GM12878 (cell line): Measurements from ENCODE around the gene FANCI. TPM values are rescaled to one million over a fixed set of nuclear protein-coding genes. Genes with fewer than 3 reads are reported as not detected.

ENCODE experiments used
- ATAC-seq: fragments of 200-7000 bp; cut with Tn5 transposase; 3 replicates; pipeline ENCODE4 v1.9.1; 2020; ENCODE audit warnings: mild to moderate bottlenecking, moderate library complexity
- BruUV-seq: library from RNA; stranded (reverse); fragments of 400-500 nt; replicated peaks from 2 replicates; lab custom pipeline; 2021; lab: Mats Ljungman, UMichigan
- CTCF ChIA-PET: fragments of 300-600 bp; sonication (Branson Sonifier 250); formaldehyde crosslinking; extraction: SDS; loops from one replicate; lab custom pipeline; 2021; ENCODE audit warnings: inconsistent platforms; lab: Yijun Ruan, JAX
- POLR2A ChIA-PET: fragments of 350-600 bp; formaldehyde crosslinking; extraction: SDS; loops from one replicate; lab custom pipeline; 2021; ENCODE audit warnings: inconsistent platforms; lab: Charles Lee
- RAD21 ChIA-PET: fragments of 300-600 bp; sonication (Branson Sonifier 250); formaldehyde crosslinking; loops from one replicate; lab custom pipeline; 2023; ENCODE audit warnings: antibody characterized with exemption; ENCODE audit not compliant: unreplicated experiment; lab: Charles Lee
- SMC1A ChIA-PET: fragments of 300-600 bp; sonication (Branson Sonifier 250); formaldehyde crosslinking; loops from one replicate; lab custom pipeline; 2023; ENCODE audit not compliant: unreplicated experiment, uncharacterized antibody; lab: Charles Lee
- DNase-seq: peaks from one replicate; pipeline ENCODE4 v3.0.0-alpha.2; 2011; ENCODE audit warnings: low read depth, low spot score
- FAIRE-seq: peaks from 3 replicates; lab custom pipeline; 2011; peaks lifted over from hg19 to GRCh38; lab: Jason Lieb, UNC
- H2AFZ ChIP-seq: 2 replicates; pipeline ENCODE4 v1.6.0; 2011; ENCODE audit warnings: low read depth, low read length, control low read depth; ENCODE audit not compliant: control insufficient read depth
- H3K27ac ChIP-seq: 2 replicates; pipeline ENCODE4 v1.5.1; 2011; ENCODE audit warnings: control low read depth; ENCODE audit not compliant: control insufficient read depth, insufficient read depth
- H3K27me3 ChIP-seq, 2 experiments: replicated peaks in 1 of 2; 2 replicates each; pipeline versions ENCODE4 v1.6.0 to v1.6.1; 2011; ENCODE audit warnings: low read length in 1 of 2; ENCODE audit not compliant: control insufficient read depth in 2 of 2, insufficient read depth in 2 of 2
- H3K36me3 ChIP-seq, 2 experiments: 2 replicates each; pipeline ENCODE4 v1.5.1; 2011; ENCODE audit warnings: low read length in 1 of 2; ENCODE audit not compliant: control insufficient read depth in 2 of 2, insufficient read depth in 2 of 2
- H3K4me1 ChIP-seq: 2 replicates; pipeline ENCODE4 v1.6.1; 2011; ENCODE audit warnings: mild to moderate bottlenecking, low read length, moderate library complexity, mixed read lengths; ENCODE audit not compliant: control insufficient read depth, insufficient read depth
- H3K4me2 ChIP-seq: 2 replicates; pipeline ENCODE4 v1.6.0; 2011; ENCODE audit warnings: control low read depth; ENCODE audit not compliant: control insufficient read depth, insufficient read depth
- H3K4me3 ChIP-seq: fragments of 200-600 bp; sonication (generic); 2 replicates; pipeline ENCODE4 v1.5.1; 2016
- H3K79me2 ChIP-seq: 2 replicates; pipeline ENCODE4 v1.6.0; 2011; ENCODE audit warnings: low read length; ENCODE audit not compliant: control insufficient read depth, insufficient read depth
- H3K9ac ChIP-seq: 2 replicates; pipeline ENCODE4 v1.8.0; 2011; ENCODE audit warnings: low read length, control low read depth, mixed read lengths; ENCODE audit not compliant: control insufficient read depth, insufficient read depth
- H3K9me3 ChIP-seq: replicated peaks from 3 replicates; pipeline ENCODE4 v1.5.1; 2011; ENCODE audit warnings: mild to moderate bottlenecking, low read length; ENCODE audit not compliant: control insufficient read depth, insufficient read depth
- H4K20me1 ChIP-seq: 2 replicates; pipeline ENCODE4 v1.6.0; 2011; ENCODE audit not compliant: control insufficient read depth, insufficient read depth
- GABPA ChIP-seq: IDR thresholded peaks from 2 replicates; pipeline ENCODE4 v1.6.1; 2014; ENCODE audit warnings: antibody characterized with exemption, low read depth, mild to moderate bottlenecking, inconsistent platforms
- HCFC1 ChIP-seq: fragments of 150-350 bp; IDR thresholded peaks from 2 replicates; pipeline ENCODE4 v1.6.1; 2014; ENCODE audit warnings: low read length
- KAT2A ChIP-seq: conservative IDR thresholded peaks from 2 replicates; pipeline ENCODE4 v1.6.1; 2011; ENCODE audit warnings: low read depth, low read length; ENCODE audit not compliant: control insufficient read depth
- MXI1 ChIP-seq: fragments of 150-350 bp; IDR thresholded peaks from 2 replicates; pipeline ENCODE4 v1.6.1; 2011; ENCODE audit warnings: low read depth, mild to moderate bottlenecking, inconsistent platforms, low read length, improper control_type of control experiment
- NR2C1 ChIP-seq: fragments of 450-650 bp; IDR thresholded peaks from 2 replicates; pipeline ENCODE4 v1.6.1; 2017; ENCODE audit warnings: antibody characterized with exemption, mild to moderate bottlenecking, moderate library complexity
- POLR2AphosphoS5 ChIP-seq: IDR thresholded peaks from 2 replicates; pipeline ENCODE4 v1.6.1; 2011; ENCODE audit warnings: mild to moderate bottlenecking, low read length, inconsistent platforms
- SMAD1 ChIP-seq: fragments of 450-650 bp; IDR thresholded peaks from 2 replicates; pipeline ENCODE4 v1.6.1; 2018; ENCODE audit warnings: mild to moderate bottlenecking, low read depth; ENCODE audit not compliant: partially characterized antibody
- SREBF2 ChIP-seq: IDR thresholded peaks from 2 replicates; pipeline ENCODE4 v1.6.1; 2012; ENCODE audit warnings: mild to moderate bottlenecking, low read length
- USF1 ChIP-seq: IDR thresholded peaks from 2 replicates; pipeline ENCODE4 v1.6.1; 2011; ENCODE audit warnings: borderline replicate concordance, low read depth, mild to moderate bottlenecking, moderate library complexity, mixed read lengths, low read length; ENCODE audit not compliant: insufficient read depth; ENCODE audit errors: extremely low read length
- YY1 ChIP-seq: IDR thresholded peaks from 2 replicates; pipeline ENCODE4 v1.6.1; 2011; ENCODE audit warnings: low read depth, mild to moderate bottlenecking, low read length
- ZBED1 ChIP-seq: IDR thresholded peaks from 2 replicates; pipeline ENCODE4 v1.6.1; 2016; ENCODE audit warnings: borderline replicate concordance
- ZBTB33 ChIP-seq: fragments of 450-650 bp; IDR thresholded peaks from 2 replicates; pipeline ENCODE4 v1.6.1; 2017; ENCODE audit warnings: mild to moderate bottlenecking
- WGBS: methylation state at CpG from one replicate; pipeline ENCODE4 v1.1.6; 2016; ENCODE audit warnings: low lambda C conversion rate; ENCODE audit not compliant: insufficient replicate concordance, insufficient coverage; ENCODE audit errors: missing lambda C conversion rate; 5-methylcytosine and 5-hydroxymethylcytosine counted together
- in situ Hi-C: fragments of 300-500 bp; cut with MboI; formaldehyde crosslinking; loops from 9 replicates; pipeline ENCODE4 v1.14.3; 2018; ENCODE audit warnings: mixed read lengths
- intact Hi-C: fragments of 100-400 bp; cut with micrococcal nuclease; formaldehyde crosslinking; loops from one replicate; pipeline ENCODE4 v1.14.2; 2022; ENCODE audit not compliant: unreplicated experiment
- polyA plus RNA-seq, 11 experiments: library from polyadenylated mRNA; depleted of rRNA in 4 of 11; unstranded in 6 of 11; stranded (reverse) in 5 of 11; fragments of >200 nt; fragmentation: Nextera tagmentation in 4 of 11; fragmentation: Illumina TruSeq in 1 of 11; extraction: Ambion mirVana in 4 of 11; extraction: Trizol in 1 of 11; gene quantifications; 1 replicate in 1 of 11; 2 replicates in 10 of 11; pipeline versions ENCODE4 v1.2.1 to v1.2.3, GENCODE V29; 2011 to 2016; ENCODE audit warnings: inconsistent platforms in 2 of 11, missing spikeins in 2 of 11, low read depth in 1 of 11
- total RNA-seq, 4 experiments: library from RNA; depleted of rRNA in 3 of 4; stranded (reverse); fragments of >200 nt in 3 of 4; fragmentation: Illumina TruSeq in 1 of 4; extraction: Trizol in 1 of 4; gene quantifications; 2 replicates each; pipeline versions ENCODE4 v1.2.1 to v1.2.3, GENCODE V29; 2013 to 2021
- TF ChIP-seq, protein P1 (sequence below): fragments of 450-650 bp; IDR thresholded peaks from 2 replicates; pipeline ENCODE4 v1.6.1; 2017; ENCODE audit warnings: low read depth, mild to moderate bottlenecking, moderate library complexity

FANCI gene
- total and polyA plus RNA-seq, 10 of the 15 experiments (the other 5 are each of a cell fraction or from before 2014, with no cell fraction given): 38.1 to 129 (median 82.4) TPM

- TF ChIP-seq NR2C1 (no peak), MXI1 (no peak), USF1 (no peak), SREBF2 (no peak), YY1 (no peak)
- TF ChIP-seq, all 136 proteins: peak for 0
These were observed 49.2 kb upstream of the FANCI start (continued) for GRCh38 chr15:89194608-89195007.

GRCh38 chr15:89195836-89196235 lies 47.9 kb upstream of the FANCI start:
- no peaks in the 10 kb centered on the region for H4K20me1 ChIP-seq
- ChIA-PET RAD21 (interaction anchor here (1.6 kb wide), 1 partner anchor 138 kb away, joined by 5 read pairs; no protein-coding TSS in a partner anchor), SMC1A (no interaction called here), POLR2A (no interaction called here), CTCF (interaction anchor here (1.3 to 8.1 kb wide), 3 partner anchors 9 to 28 kb away, joined by 3 to 47 read pairs (median 6); no protein-coding TSS in a partner anchor)
- H2AFZ ChIP-seq: no peak overlapping the region
- no peak for ATAC-seq
- H3K27me3 ChIP-seq: no peaks in the 10 kb centered on the region
- no TSS peak for BruUV-seq
- no peak for FAIRE-seq
- no peak overlapping the region for H3K4me2 ChIP-seq
- H3K4me1 ChIP-seq: no peaks in the 10 kb centered on the region
- no peak overlapping the region for H3K9ac ChIP-seq
- H3K36me3 ChIP-seq: peaks cover 3 to 5% of the 10 kb centered on the region in 2 experiments; a peak in 3 of 4 replicates
- 82% methylated on average over 8 of the region's 8 CpGs for WGBS
- H3K79me2 ChIP-seq: no peaks in the 10 kb centered on the region
- H3K4me3 ChIP-seq: no peak overlapping the region
- DNase-seq: no peak
- intact Hi-C loops: no loop called here
- no peak for TF ChIP-seq ZBED1
- TF ChIP-seq SMAD1: no peak
- TF ChIP-seq GABPA: no peak
- TF ChIP-seq POLR2AphosphoS5: no peak
- TF ChIP-seq ZBTB33: no peak
- TF ChIP-seq, protein P1, sequence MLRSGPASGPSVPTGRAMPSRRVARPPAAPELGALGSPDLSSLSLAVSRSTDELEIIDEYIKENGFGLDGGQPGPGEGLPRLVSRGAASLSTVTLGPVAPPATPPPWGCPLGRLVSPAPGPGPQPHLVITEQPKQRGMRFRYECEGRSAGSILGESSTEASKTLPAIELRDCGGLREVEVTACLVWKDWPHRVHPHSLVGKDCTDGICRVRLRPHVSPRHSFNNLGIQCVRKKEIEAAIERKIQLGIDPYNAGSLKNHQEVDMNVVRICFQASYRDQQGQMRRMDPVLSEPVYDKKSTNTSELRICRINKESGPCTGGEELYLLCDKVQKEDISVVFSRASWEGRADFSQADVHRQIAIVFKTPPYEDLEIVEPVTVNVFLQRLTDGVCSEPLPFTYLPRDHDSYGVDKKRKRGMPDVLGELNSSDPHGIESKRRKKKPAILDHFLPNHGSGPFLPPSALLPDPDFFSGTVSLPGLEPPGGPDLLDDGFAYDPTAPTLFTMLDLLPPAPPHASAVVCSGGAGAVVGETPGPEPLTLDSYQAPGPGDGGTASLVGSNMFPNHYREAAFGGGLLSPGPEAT: no peak
- TF ChIP-seq HCFC1: no peak
- TF ChIP-seq KAT2A: no peak
- H3K27ac ChIP-seq: no peak overlapping the region
- in situ Hi-C loops: no loop called here
- no peaks in the 10 kb centered on the region for H3K9me3 ChIP-seq
